GM10266 (cell line): Measurements from ENCODE around the gene ROR2.

Experiments used
- DNase-seq: peaks from one replicate; pipeline ENCODE4 v3.0.0; 2012; ENCODE audit errors: extremely low spot score
- CTCF ChIP-seq: IDR thresholded peaks from 2 replicates; pipeline ENCODE4 v1.5.1; 2012; ENCODE audit warnings: mild to moderate bottlenecking, low read depth; ENCODE audit not compliant: control insufficient read depth, insufficient read depth; ENCODE audit errors: missing control alignments

The ROR2 gene

GRCh38 chr9:91833878-91834255 lies 116.2 kb downstream of the ROR2 start:
- no peak for TF ChIP-seq CTCF
- DNase-seq = no peak

- no peak for TF ChIP-seq CTCF
- no peak for DNase-seq
Observed at GRCh38 chr9:91833096-91833877, 116.7 kb downstream of the ROR2 start.

- DNase-seq = no peak
Observed at GRCh38 chr9:91832322-91832721, 117.7 kb downstream of the ROR2 start.

GRCh38 chr9:91825866-91826265 lies 124.2 kb downstream of the ROR2 start:
- DNase-seq = no peak

More at GRCh38 chr9:91832322-91832721, 117.7 kb downstream of the ROR2 start:
- no peak for TF ChIP-seq CTCF

GRCh38 chr9:91825422-91825821 lies 124.6 kb downstream of the ROR2 start:
- no peak for DNase-seq
- TF ChIP-seq CTCF = no peak

More at GRCh38 chr9:91825866-91826265, 124.2 kb downstream of the ROR2 start:
- TF ChIP-seq CTCF = no peak

- no peak for TF ChIP-seq CTCF
- DNase-seq = no peak
Observed at GRCh38 chr9:91824601-91825305, 125.3 kb downstream of the ROR2 start.

GRCh38 chr9:91824151-91824550 lies 125.9 kb downstream of the ROR2 start:
- no peak for TF ChIP-seq CTCF
- no peak for DNase-seq
